HG02943 (cell line): Measurements from ENCODE around the gene SLC25A44.

Source experiments
- ATAC-seq: cut with Tn5 transposase; IDR thresholded peaks from one replicate; pipeline ENCODE4 v1.9.1; 2021; ENCODE audit warnings: mild to moderate bottlenecking, low read depth, moderate library complexity; ENCODE audit not compliant: unreplicated experiment

SLC25A44 gene

DNA sequence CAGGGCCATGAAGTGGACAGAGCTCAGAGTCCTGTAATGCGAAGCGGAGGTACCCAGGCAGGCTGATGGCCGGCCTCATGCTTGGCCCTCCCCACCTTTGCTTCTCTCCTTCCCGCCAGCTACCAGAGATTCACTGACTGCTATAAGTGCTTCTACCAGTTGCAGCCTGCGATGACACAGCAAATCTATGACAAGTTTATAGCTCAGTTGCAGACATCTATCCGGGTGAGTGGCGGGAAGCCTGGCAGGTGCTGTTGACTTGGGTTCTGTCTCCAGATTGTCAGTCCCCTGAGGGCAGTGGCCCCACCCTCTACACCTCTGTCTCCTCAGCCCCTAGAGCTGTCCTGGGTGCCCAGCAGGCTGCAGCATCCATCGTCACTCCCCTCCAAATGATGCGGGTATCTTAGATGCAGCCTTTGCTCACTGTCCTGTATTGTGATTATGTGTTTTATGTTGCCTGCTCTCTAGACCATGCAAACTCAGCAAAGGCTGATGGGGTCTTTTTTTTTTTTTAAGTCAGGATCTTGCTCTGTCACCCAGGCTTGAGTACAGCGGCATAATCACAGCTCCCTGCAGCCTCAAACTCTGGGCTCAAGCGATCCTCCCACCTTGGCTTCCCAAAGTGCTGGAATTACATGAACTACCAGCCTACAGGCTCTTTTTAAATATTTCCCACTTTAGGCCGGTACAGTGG lies 38.4 kb downstream of the SLC25A44 start:
- no peak for ATAC-seq

GRCh38 chr1:156233426-156234127 lies 39.7 kb downstream of the SLC25A44 start:
- no peak for ATAC-seq

- no peak for ATAC-seq
Observed at GRCh38 chr1:156236164-156236563, 42.3 kb downstream of the SLC25A44 start.

- no peak for ATAC-seq
Observed at GRCh38 chr1:156238248-156238647, 44.3 kb downstream of the SLC25A44 start.

DNA sequence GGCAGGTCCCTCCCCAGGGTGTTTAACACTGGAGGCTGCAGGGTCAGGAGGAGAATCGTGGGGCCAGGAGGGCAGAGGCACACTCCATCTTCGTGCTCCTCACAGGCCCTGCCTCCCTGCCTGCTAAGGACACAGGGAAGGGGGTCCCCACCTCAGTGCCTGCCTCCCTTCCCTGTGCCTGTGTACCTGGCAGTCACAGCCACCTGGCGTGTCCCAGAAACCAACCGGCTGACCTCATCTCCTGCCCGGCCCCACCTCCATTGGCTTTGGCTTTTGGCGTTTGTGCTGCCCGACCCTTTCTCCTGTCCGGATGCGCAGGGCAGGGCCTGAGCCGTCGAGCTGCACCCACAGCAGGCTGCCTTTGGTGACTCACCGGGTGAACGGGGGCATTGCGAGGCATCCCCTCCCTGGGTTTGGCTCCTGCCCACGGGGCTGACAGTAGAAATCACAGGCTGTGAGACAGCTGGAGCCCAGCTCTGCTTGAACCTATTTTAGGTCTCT lies 47.5 kb downstream of the SLC25A44 start:
- ATAC-seq, result no peak

DNA sequence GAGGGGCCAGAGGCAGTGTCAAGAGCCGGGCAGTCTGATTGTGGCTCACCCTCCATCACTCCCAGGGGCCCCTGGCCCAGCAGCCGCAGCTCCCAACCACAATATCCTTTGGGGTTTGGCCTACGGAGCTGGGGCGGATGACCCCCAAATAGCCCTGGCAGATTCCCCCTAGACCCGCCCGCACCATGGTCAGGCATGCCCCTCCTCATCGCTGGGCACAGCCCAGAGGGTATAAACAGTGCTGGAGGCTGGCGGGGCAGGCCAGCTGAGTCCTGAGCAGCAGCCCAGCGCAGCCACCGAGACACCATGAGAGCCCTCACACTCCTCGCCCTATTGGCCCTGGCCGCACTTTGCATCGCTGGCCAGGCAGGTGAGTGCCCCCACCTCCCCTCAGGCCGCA lies 48.0 kb downstream of the SLC25A44 start, which contains the start of gene BGLAP:
Gene BGLAP (plus strand): TSS at position 259 of the 400 bp plus-strand sequence. CDS start 48 bp downstream, at position 307.
- ATAC-seq, result no peak

DNA sequence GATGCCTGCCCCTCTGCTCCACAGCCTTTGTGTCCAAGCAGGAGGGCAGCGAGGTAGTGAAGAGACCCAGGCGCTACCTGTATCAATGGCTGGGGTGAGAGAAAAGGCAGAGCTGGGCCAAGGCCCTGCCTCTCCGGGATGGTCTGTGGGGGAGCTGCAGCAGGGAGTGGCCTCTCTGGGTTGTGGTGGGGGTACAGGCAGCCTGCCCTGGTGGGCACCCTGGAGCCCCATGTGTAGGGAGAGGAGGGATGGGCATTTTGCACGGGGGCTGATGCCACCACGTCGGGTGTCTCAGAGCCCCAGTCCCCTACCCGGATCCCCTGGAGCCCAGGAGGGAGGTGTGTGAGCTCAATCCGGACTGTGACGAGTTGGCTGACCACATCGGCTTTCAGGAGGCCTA lies 48.8 kb downstream of the SLC25A44 start:
- ATAC-seq, result no peak

DNA sequence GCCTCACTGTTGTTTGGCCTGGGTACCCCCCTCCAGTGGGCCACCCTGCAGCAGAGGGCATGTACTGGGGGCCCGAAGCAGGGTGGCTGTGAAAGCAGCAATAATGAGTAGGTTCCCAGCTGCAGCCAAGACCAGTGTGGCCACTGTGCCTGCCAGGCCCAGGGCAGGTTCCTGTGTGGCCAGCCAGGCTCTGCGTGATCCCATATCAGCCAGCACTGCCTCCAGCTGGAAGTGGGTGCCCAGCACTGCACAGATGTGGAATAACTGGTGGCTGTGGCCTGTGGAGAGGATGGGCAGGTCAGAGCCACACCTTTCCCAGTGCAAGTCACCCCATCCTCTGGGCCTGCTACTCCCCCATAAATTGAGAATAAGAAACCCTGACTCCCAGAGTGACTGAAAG lies 50.2 kb downstream of the SLC25A44 start:
- no peak for ATAC-seq

DNA sequence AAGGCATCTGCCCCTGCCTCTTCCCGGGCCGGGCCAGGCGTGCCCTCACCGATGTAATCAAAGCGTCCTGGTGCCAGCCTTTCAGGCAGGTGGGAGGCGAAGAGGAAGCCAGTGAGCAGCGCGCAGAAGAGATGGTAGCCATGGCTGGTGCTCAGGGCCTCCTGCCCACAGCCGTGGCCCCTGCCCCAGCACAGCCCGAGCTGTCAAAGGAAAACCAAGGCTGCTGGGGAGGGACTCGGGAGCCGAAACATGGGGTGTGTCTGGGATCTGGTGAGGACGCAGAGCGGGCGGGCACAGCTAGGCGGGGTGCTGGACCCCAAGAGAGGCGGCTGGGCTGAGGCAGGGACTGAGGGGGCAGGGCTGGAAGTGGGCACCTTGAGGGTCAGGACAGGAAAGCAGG lies 50.8 kb downstream of the SLC25A44 start:
- ATAC-seq, result no peak

- ATAC-seq, result no peak
Observed at GRCh38 chr1:156245451-156246232, 51.7 kb downstream of the SLC25A44 start.

DNA sequence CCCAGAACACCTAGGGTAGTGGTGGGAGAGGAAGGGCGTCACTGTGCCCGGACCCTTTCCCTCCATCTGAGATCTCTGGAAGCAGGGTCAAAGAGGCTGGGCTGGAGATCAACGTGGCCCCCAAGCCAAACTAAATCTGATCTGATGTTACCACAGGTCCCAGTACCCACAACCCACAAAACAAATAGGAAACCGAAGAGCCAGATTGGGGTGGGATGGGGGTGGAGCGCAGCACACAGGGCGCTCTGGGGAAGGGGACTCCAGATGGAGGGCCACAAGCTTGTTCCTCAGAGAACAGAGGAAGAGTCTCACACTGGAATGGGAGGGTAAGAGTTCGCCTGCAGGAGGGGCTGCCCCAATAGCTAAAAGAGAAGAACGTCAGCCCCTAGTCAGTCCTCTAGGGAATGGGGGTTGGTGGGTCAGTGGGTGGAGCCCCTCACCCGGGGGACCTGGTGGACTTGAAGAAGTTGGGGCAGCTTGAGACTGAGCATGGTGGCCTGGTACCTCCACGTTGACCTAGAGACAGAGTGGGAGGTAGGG lies 52.4 kb downstream of the SLC25A44 start:
- no peak for ATAC-seq

- ATAC-seq, result no peak
Observed at GRCh38 chr1:156246781-156247459, 53.0 kb downstream of the SLC25A44 start.

DNA sequence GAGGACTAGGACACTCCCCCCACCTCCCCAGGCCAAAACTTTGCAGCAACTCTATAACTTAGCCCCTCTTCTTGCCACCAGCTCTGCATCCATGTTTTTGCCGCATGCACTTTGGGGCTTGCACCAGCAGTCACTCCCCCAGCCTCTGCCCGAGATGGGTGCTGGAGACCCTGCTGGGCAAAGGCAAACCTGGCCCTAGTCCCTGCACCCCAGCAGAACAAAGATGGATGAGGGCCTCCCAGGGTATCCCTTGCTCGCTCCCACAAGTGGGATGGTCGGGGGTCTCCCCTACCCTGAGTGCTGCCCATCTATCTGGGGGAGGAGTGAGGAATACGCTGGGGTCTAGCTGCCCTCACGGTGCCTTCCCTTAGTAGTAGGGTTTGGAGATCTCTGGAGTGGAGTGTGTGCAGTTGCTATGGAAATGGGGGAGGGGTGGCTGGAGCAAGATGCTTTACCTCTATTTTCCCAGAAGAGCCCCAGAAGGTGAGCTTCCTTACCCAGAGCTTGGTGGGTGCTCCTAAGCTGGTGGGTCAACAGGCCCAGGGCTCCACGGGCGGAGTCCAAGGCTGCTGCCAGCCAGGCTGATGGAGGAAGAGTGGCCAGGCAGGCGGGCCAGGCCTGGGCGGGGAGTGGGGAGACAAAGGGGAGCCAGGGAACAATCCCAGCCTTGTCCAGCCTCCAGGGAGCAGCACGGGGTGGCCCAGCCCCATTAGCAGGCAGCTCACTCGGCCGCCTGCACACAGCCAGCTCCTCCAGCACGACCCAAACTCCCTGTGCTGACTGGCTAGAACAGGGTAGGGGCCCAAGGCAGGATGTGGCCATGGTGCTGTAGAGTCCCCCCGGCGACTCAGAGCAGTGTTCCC lies 53.8 kb downstream of the SLC25A44 start, which contains the start of gene PAQR6:
Gene PAQR6 (minus strand): TSS at position 597 of the 863 bp plus-strand sequence. CDS start 1,325 bp downstream, outside the sequence.
- ATAC-seq, result no peak

DNA sequence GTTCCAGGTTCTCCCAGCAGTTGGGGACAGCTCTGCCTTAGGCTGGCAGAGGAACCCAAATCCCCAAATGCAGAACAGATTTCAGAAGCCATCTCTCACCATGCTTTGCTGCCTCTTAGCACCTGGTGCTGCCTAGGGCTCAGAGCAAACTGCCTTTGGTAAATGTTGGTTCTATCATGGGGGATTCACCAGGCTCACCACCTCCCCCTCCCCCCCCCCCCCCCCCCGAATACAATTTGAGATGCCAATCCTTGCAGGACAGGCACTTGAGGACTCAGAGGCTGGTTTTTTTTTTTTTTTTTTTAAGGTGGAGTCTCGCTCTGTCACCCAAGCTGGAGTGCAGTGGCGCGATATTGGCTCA lies 54.4 kb downstream of the SLC25A44 start:
- ATAC-seq, result no peak

DNA sequence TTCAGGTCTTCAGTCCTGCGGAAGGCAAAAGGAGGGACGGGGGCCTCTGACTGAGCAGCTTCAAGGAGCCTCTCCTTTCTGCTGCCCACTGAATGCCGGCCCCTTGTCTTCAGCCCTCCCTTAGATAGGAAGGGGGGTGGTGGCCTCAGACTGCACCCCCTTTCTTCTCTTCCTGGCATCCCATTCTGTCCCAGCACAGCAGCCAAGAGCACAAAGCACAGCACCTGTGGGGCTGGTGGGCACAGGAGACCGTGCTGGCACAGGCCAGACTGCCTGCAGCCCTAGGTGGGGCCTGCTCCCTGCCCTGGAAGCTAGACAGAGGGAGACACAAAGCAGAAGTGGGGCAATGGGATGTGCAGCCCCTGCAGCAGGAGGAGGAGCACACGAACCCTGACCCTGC lies 55.7 kb downstream of the SLC25A44 start:
- ATAC-seq, result no peak

DNA sequence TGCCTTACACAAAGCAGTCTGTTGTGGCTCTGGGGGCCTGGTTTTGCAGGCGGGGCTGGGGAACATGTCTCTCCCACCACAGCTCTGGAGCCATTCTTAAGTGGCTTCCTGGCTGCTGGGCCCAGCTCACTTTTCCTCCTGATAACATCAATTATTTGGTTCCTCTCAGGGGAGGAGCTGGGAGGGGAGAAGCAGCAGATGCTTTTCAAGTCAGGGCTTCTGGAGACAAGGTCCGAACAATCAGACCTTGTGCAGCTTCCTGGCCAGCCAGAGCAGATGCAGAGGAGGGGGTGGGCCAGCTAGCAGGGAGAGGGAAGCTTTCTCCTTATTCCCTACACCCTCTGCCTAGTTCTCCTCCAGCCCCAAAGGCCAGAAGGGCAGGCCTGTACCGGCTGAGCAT lies 57.6 kb downstream of the SLC25A44 start:
- ATAC-seq, result no peak

GRCh38 chr1:156253634-156254033 lies 59.7 kb downstream of the SLC25A44 start:
- no peak for ATAC-seq

- ATAC-seq, result no peak
Observed at GRCh38 chr1:156257711-156258110, 63.8 kb downstream of the SLC25A44 start.

- ATAC-seq, result no peak
Observed at GRCh38 chr1:156258859-156259258, 65.0 kb downstream of the SLC25A44 start.
